ENCODE data around the gene HSDL1. TPM values are rescaled to one million over a fixed set of nuclear protein-coding genes. Genes with fewer than 3 reads are reported as not detected.
A peak's percentile ranks its signal among the peaks of the same experiment; 100 is the strongest.

The HSDL1 gene
- total and polyA plus RNA-seq, 4 donors, result 12.6 to 41.3 (median 16.7) TPM

DNA sequence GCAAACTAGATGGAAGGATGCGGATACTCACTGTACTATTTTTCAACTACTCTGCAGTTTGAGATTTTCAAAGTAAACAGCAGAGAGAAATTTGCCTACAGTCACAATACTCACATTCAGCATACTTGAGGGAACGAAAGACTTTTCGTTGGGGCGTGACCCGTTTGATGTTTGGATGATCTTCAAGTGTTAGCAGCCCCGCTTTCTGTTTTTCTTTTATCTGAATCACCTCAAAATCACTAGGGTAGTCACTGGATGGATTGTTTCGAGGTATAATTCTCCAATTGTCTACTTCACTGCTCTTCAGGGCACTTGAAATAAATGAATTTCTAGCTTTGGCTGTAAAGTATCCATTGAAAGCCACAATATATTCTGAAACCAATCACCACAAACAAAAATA lies 46.0 kb downstream of the HSDL1 start:
- Histone ChIP-seq H3K27me3 (ENCODE audit: control insufficient read depth in 3 of 3, insufficient read depth in 3 of 3, low read length in 2 of 3) (no peaks in the 10 kb centered on the region), H3K36me3 (ENCODE audit: control insufficient read depth in 4 of 4, insufficient read depth in 4 of 4, low read length in 4 of 4) (peaks cover 11 to 34% (median 16%) of the 10 kb centered on the region in 4 donors), H3K9me3 (ENCODE audit: control insufficient read depth in 4 of 4, insufficient read depth in 3 of 4, low read length in 3 of 4) (no peaks in the 10 kb centered on the region), H3K4me1 (ENCODE audit: control insufficient read depth in 5 of 5, insufficient read depth in 5 of 5, low read length in 5 of 5) (peaks cover 0 to 8% (median 4%) of the 10 kb centered on the region in 5 donors), H3K27ac (ENCODE audit: low read depth in 1 of 2, low read length in 1 of 2) (no peak overlapping the region), H3K9ac (ENCODE audit: insufficient read depth in 1 of 2, low read length in 2 of 2) (no peak overlapping the region), H3K4me3 (no peak overlapping the region)
- no peak for DNase-seq
- ATAC-seq (ENCODE audit: insufficient read depth, low FRiP score), result no peak
- 81 to 90% methylated on average over 7 of the region's 7 CpGs for WGBS, 2 donors
- TF ChIP-seq, protein P1, sequence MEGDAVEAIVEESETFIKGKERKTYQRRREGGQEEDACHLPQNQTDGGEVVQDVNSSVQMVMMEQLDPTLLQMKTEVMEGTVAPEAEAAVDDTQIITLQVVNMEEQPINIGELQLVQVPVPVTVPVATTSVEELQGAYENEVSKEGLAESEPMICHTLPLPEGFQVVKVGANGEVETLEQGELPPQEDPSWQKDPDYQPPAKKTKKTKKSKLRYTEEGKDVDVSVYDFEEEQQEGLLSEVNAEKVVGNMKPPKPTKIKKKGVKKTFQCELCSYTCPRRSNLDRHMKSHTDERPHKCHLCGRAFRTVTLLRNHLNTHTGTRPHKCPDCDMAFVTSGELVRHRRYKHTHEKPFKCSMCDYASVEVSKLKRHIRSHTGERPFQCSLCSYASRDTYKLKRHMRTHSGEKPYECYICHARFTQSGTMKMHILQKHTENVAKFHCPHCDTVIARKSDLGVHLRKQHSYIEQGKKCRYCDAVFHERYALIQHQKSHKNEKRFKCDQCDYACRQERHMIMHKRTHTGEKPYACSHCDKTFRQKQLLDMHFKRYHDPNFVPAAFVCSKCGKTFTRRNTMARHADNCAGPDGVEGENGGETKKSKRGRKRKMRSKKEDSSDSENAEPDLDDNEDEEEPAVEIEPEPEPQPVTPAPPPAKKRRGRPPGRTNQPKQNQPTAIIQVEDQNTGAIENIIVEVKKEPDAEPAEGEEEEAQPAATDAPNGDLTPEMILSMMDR (IDR thresholded peaks at IDR 0.05; ENCODE audit: control extremely low read depth, extremely low read depth), result no peak

DNA sequence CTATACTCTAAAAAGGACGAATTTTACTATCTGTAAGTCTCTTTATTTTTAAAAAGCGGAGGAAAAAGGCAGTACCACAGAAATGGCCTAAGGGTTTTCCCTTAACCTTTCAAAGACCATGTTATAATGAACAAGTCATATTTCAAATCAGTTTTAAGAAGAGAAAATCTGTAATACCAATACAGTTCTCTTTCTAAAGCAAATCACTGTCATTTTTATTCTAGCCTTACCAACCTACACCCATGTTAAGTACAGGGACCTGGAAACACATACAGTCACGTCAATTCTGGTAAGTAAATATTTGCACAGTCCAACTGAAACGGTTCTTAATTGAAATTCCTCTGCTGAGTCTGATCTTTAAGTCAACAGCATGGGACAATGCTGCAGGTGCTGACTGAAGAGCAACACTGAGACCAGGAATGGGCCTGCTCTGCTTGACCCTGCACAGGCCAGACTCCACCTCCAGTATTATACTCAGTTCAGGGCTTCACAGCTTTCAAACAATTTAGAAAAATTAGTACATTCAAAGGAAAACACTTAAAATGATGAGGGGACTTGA lies 48.5 kb downstream of the HSDL1 start:
- WGBS, 2 donors, result 69 to 84% methylated on average over 4 of the region's 4 CpGs
- H3K27me3 ChIP-seq (ENCODE audit: control insufficient read depth in 3 of 3, insufficient read depth in 3 of 3, low read length in 2 of 3), result no peaks in the 10 kb centered on the region
- peaks cover 25 to 45% (median 28%) of the 10 kb centered on the region in 4 donors for H3K36me3 ChIP-seq (ENCODE audit: control insufficient read depth in 4 of 4, insufficient read depth in 4 of 4, low read length in 4 of 4)
- H3K9me3 ChIP-seq (ENCODE audit: control insufficient read depth in 4 of 4, insufficient read depth in 3 of 4, low read length in 3 of 4), result no peaks in the 10 kb centered on the region
- H3K27ac ChIP-seq (ENCODE audit: low read depth in 1 of 2, low read length in 1 of 2), result no peak overlapping the region
- ATAC-seq (ENCODE audit: insufficient read depth, low FRiP score) (peak; percentile 69), DNase-seq (peak; percentile 40 to 75 (median 57))
- no peak overlapping the region for H3K4me3 ChIP-seq
- no peak overlapping the region for H3K9ac ChIP-seq (ENCODE audit: insufficient read depth in 1 of 2, low read length in 2 of 2)
- H3K4me1 ChIP-seq (ENCODE audit: control insufficient read depth in 5 of 5, insufficient read depth in 5 of 5, low read length in 5 of 5), result peaks cover 0 to 5% (median 0%) of the 10 kb centered on the region in 5 donors
- TF ChIP-seq, protein P1 (IDR thresholded peaks at IDR 0.05; ENCODE audit: control extremely low read depth, extremely low read depth), result no peak

DNA sequence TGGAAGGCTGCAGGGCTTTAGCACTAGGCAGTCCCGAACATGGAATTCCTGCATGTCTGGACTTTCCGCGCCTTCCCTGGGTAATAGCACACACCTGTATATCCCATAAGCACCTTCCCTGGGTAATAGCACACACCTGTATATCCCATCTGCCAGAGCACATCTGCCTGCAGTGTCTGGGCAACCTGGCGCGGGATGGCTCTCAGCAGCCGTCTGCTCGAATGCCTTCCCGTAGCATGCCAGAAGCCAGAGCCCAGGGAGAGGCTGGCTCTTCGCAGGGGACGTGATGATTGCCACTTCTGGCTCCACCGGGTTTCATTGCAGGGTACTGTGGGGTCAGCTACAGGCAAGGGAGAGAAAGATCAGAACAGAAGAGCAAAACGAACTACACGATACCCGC lies 49.5 kb downstream of the HSDL1 start:
- ATAC-seq (ENCODE audit: insufficient read depth, low FRiP score) (no peak), DNase-seq (no peak)
- Histone ChIP-seq H3K9ac (ENCODE audit: insufficient read depth in 1 of 2, low read length in 2 of 2) (no peak overlapping the region), H3K9me3 (ENCODE audit: control insufficient read depth in 4 of 4, insufficient read depth in 3 of 4, low read length in 3 of 4) (no peaks in the 10 kb centered on the region), H3K36me3 (ENCODE audit: control insufficient read depth in 4 of 4, insufficient read depth in 4 of 4, low read length in 4 of 4) (peaks cover 27 to 43% (median 31%) of the 10 kb centered on the region in 4 donors), H3K27me3 (ENCODE audit: control insufficient read depth in 3 of 3, insufficient read depth in 3 of 3, low read length in 2 of 3) (no peaks in the 10 kb centered on the region), H3K27ac (ENCODE audit: low read depth in 1 of 2, low read length in 1 of 2) (peak overlapping the region in 1 of 2 donors; percentile 69), H3K4me1 (ENCODE audit: control insufficient read depth in 5 of 5, insufficient read depth in 5 of 5, low read length in 5 of 5) (peaks cover 0 to 5% (median 0%) of the 10 kb centered on the region in 5 donors), H3K4me3 (no peak overlapping the region)
- WGBS, 2 donors, result 90% methylated on average over 14 of the region's 14 CpGs
- TF ChIP-seq, protein P1 (IDR thresholded peaks at IDR 0.05; ENCODE audit: control extremely low read depth, extremely low read depth), result no peak

DNA sequence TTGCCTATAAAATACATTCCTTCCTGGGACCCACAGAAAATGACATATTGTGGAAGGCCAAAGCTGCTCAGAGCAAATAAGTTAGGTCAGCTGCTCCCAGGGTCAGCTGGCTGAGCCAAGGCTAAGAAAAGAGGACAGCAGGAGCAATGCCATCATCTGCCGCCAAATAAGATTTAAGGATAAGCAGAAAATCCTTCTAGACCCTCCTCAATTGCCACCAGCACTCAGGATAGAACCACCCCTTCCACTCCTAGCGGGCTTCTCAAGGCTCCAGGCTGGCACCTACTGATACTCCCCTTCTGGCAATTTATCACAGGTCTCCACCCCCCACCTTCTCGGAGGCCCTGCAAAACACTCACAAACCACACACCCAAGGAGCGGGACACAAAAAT lies 51.1 kb downstream of the HSDL1 start:
- DNase-seq (no peak), ATAC-seq (ENCODE audit: insufficient read depth, low FRiP score) (no peak)
- Histone ChIP-seq H3K9ac (ENCODE audit: insufficient read depth in 1 of 2, low read length in 2 of 2) (no peak overlapping the region), H3K27ac (ENCODE audit: low read depth in 1 of 2, low read length in 1 of 2) (no peak overlapping the region), H3K4me1 (ENCODE audit: control insufficient read depth in 5 of 5, insufficient read depth in 5 of 5, low read length in 5 of 5) (peaks cover 0 to 4% (median 0%) of the 10 kb centered on the region in 5 donors), H3K36me3 (ENCODE audit: control insufficient read depth in 4 of 4, insufficient read depth in 4 of 4, low read length in 4 of 4) (peaks cover 29 to 54% (median 37%) of the 10 kb centered on the region in 4 donors), H3K9me3 (ENCODE audit: control insufficient read depth in 4 of 4, insufficient read depth in 3 of 4, low read length in 3 of 4) (no peaks in the 10 kb centered on the region), H3K27me3 (ENCODE audit: control insufficient read depth in 3 of 3, insufficient read depth in 3 of 3, low read length in 2 of 3) (no peaks in the 10 kb centered on the region), H3K4me3 (no peak overlapping the region)
- WGBS, 2 donors, result 97 to 98% methylated on average over 4 of the region's 4 CpGs
- TF ChIP-seq, protein P1 (IDR thresholded peaks at IDR 0.05; ENCODE audit: control extremely low read depth, extremely low read depth), result no peak

Data from lung (tissue), 12 donors.